ENCODE results near the gene VSTM2L.
"Not testable (repeated sequence)": the region's sequence is repeated elsewhere in the genome, so short reads cannot be mapped to it uniquely, and the experiment has no call there.

The VSTM2L gene

DNA sequence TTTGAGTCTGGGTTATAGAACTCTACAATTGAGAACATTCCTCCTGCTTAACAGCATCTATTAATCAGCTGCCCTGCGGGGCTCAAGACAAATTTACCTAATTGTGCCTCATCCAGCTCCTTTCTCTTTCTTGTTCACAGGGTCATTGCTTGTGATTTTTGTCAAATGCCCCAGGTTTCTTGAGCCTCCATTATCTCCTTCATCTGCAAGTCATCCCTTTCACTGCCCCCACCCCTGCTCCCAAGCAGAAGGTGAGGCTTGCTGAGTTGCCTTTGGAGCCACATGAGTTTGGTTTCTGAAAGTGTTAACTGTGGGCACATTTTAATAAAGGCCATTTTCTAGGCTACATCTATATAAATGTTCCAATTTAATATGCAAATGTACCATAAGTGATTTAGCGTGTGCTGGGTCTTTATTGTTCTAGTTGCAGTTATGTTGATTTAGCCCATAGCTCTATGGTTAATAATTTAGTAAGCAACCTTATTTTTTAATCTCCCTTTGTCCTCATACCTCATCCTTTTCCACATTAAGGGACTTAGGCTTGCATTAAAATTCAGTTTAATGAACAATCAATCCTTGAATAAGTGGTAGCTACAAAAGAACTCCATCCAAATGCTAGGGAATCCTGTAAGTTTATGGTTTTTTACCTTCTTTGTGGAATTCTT is 56.1 kb downstream of the VSTM2L start:
- no peak overlapping the region for H3K4me3 ChIP-seq (ENCODE audit: control insufficient read depth, low read depth, low read length)
- TF ChIP-seq CTCF (IDR thresholded peaks at IDR 0.05; ENCODE audit: control insufficient read depth, insufficient read depth, low read depth, low read length, missing control alignments): no peak
- no peak for DNase-seq (ENCODE audit: low read depth)

GRCh38 chr20:37961066-37961465 is 58.1 kb downstream of the VSTM2L start:
- DNase-seq (ENCODE audit: low read depth): no peak
- TF ChIP-seq CTCF (IDR thresholded peaks at IDR 0.05; ENCODE audit: control insufficient read depth, insufficient read depth, low read depth, low read length, missing control alignments): no peak
- no peak overlapping the region for H3K4me3 ChIP-seq (ENCODE audit: control insufficient read depth, low read depth, low read length)

DNA sequence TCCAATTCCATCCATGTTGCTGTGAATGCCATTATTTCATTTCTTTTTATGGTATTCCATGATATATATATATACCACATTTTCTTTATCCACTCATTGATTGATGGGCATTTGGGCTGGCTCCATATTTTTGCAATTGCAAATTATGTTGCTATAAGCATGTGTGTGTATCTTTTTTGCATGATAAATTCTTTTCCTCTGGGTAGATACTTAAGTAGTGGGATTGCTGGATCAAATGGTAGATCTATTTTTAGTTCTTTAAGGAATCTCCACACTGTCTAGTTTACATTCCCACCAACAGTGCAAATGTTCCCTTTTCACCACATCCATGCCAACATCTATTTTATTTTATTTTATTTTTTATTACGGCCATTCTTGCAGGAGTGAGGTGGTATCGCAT is 60.6 kb downstream of the VSTM2L start:
- DNase-seq (ENCODE audit: low read depth); H3K4me3 ChIP-seq (ENCODE audit: control insufficient read depth, low read depth, low read length): not testable (repeated sequence)

DNA sequence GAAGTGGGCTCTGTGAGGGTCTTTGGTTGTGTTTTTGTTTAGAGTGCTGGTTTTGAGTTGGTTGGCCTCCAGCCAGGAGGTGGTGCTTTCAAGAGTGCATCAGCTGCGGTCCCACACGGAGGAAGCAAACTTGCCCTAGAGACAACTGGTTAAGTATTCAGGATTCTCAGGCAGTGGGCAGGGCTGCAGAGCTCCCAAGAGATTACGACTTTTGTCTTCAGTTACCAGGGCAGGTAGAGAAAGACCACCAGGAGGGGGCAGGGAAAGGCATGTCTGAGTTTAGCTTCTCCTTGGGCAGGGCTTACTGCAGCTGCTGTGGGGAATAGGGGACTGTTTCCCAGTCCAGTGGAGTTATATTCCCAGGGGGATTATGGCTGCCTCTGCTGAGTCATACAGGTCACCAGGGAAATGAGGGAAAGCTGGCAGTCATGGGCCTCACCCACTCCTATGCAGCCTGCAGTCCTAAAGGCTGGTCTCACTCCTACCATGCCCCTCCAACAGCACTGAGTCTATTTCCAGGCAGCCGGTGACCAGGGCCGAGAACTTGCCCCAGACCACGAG is 66.0 kb downstream of the VSTM2L start:
- TF ChIP-seq CTCF (IDR thresholded peaks at IDR 0.05; ENCODE audit: control insufficient read depth, insufficient read depth, low read depth, low read length, missing control alignments): no peak
- DNase-seq (ENCODE audit: low read depth): no peak
- H3K4me3 ChIP-seq (ENCODE audit: control insufficient read depth, low read depth, low read length): no peak overlapping the region

- no peak for TF ChIP-seq CTCF (IDR thresholded peaks at IDR 0.05; ENCODE audit: control insufficient read depth, insufficient read depth, low read depth, low read length, missing control alignments)
- H3K4me3 ChIP-seq (ENCODE audit: control insufficient read depth, low read depth, low read length): no peak overlapping the region
- DNase-seq (ENCODE audit: low read depth): no peak
Observed at GRCh38 chr20:37969949-37970855, 67.3 kb downstream of the VSTM2L start.

- no peak for TF ChIP-seq CTCF (IDR thresholded peaks at IDR 0.05; ENCODE audit: control insufficient read depth, insufficient read depth, low read depth, low read length, missing control alignments)
- H3K4me3 ChIP-seq (ENCODE audit: control insufficient read depth, low read depth, low read length): no peak overlapping the region
- DNase-seq (ENCODE audit: low read depth): no peak
Observed at GRCh38 chr20:37970856-37971245, 67.9 kb downstream of the VSTM2L start.
